Heart left ventricle (tissue), 16 donors: Measurements from ENCODE around the gene NTRK2. TPM values are rescaled to one million over a fixed set of nuclear protein-coding genes. Genes with fewer than 3 reads are reported as not detected.

Experiments
- ATAC-seq, 4 donors: fragments of 200-7000 bp; cut with Tn5 transposase; one replicate each; pipeline ENCODE4 v1.9.1; 2020 to 2022; ENCODE audit warnings: moderate library complexity in 4 of 4, mild to moderate bottlenecking in 3 of 4, moderate number of reproducible peaks in 1 of 4
- DNase-seq, 5 donors: peaks; one replicate each; pipeline ENCODE4 v3.0.0-alpha.2; 2020
- H3K27ac ChIP-seq, 12 donors: fragments of 200-600 bp; sonication (generic) in 4 of 12; one replicate each; pipeline versions ENCODE4 v1.5.0 to v1.8.0; 2016 to 2022; ENCODE audit warnings: mild to moderate bottlenecking in 2 of 12
- H3K27me3 ChIP-seq, 9 donors: fragments of 200-600 bp; sonication (generic) in 2 of 9; one replicate each; pipeline versions ENCODE4 v1.5.1 to v1.8.0; 2016 to 2022; ENCODE audit warnings: mild to moderate bottlenecking in 3 of 9
- H3K36me3 ChIP-seq, 9 donors: fragments of 200-600 bp; sonication (generic) in 2 of 9; one replicate each; pipeline versions ENCODE4 v1.5.0 to v1.8.0; 2018 to 2022; ENCODE audit warnings: mild to moderate bottlenecking in 2 of 9
- H3K4me1 ChIP-seq, 12 donors: fragments of 200-600 bp; sonication (generic) in 4 of 12; one replicate each; pipeline versions ENCODE4 v1.5.0 to v1.8.0; 2016 to 2022; ENCODE audit warnings: mild to moderate bottlenecking in 3 of 12
- H3K4me3 ChIP-seq, 12 donors: fragments of 200-600 bp; sonication (generic) in 4 of 12; one replicate each; pipeline versions ENCODE4 v1.5.0 to v1.8.0; 2017 to 2022; ENCODE audit warnings: mild to moderate bottlenecking in 9 of 12, moderate library complexity in 4 of 12
- H3K9me3 ChIP-seq, 12 donors: fragments of 200-600 bp; sonication (generic) in 4 of 12; one replicate each; pipeline versions ENCODE4 v1.5.0 to v1.8.0; 2016 to 2022; ENCODE audit warnings: mild to moderate bottlenecking in 1 of 12
- POLR2A ChIP-seq, 2 donors: fragments of 450-650 bp; IDR thresholded peaks; one replicate each; pipeline ENCODE4 v1.6.1; 2017; ENCODE audit warnings: antibody characterized with exemption in 2 of 2, mild to moderate bottlenecking in 2 of 2, moderate library complexity in 2 of 2
- WGBS, 4 donors: extraction: QIAGEN DNeasy Blood & Tissue Kit in 2 of 4; methylation state at CpG; one replicate each; pipeline versions ENCODE4 v1.1.5 to v1.1.7; 2013 to 2018; 5-methylcytosine and 5-hydroxymethylcytosine counted together
- intact Hi-C, 10 donors: fragments of 100-400 bp; cut with DNase I; formaldehyde crosslinking; loops; one replicate each; pipeline versions ENCODE4 v1.11.1 to v1.14.2; 2022
- polyA plus RNA-seq, 2 donors: library from polyadenylated mRNA; stranded (reverse); fragments of 200-250 nt; gene quantifications; one replicate each; pipeline ENCODE4 v1.2.3, GENCODE V29; 2013
- total RNA-seq, 9 donors: library from RNA; depleted of rRNA in 2 of 9; stranded (reverse); fragments of >200 nt in 2 of 9; fragmentation: NEBNext Ultra II Directional in 3 of 9; extraction: Animal tissue kit (Norgen Biotek cat#: 25700) in 3 of 9; gene quantifications; one replicate each; pipeline versions ENCODE4 v1.1.0 to v1.2.4, GENCODE V29; 2016 to 2023
- TF ChIP-seq, protein P1 (sequence below), 12 donors: fragments of 200-600 bp; sonication (generic) in 4 of 12; IDR thresholded peaks; one replicate each; pipeline versions ENCODE4 v1.5.0 to v1.8.0; 2018 to 2022; ENCODE audit warnings: antibody characterized with exemption in 12 of 12, mild to moderate bottlenecking in 5 of 12
- donor health status: ischemic (EF 13 %, LVEDD 7.1; RV severe dilation, severe dysfunction).
- donor health status: healthy with polysubstance abuse.
- donor health status: DM: no; HTN: yes; CAD: no.
- donor health status: DM: no; HTN: no; CAD: no.
- donor health status: ischemic (EF 25% LVEDD 6.9; RV normal size, moderate dysfunction).
- donor health status: ischemic (EF 25% LVEDD 5.7; RV mildly dilated, moderate dysfunction).
- donor health status: healthy.
- donor health status: DM: yes; HTN: yes; CAD: no.
- donor health status: ischemic (EF 35%, LVEDD 5.7; RV mildly dilated, moderate dysfunction).
- donor health status: nonischemic (EF 11% LVEDD 7.7; RV severe dilation, severe dysfunction).
- donor health status: DM: yes; HTN: yes; CAD: no.
- donor health status: PGD.
- donor health status: ischemic (EF 29% LVEDD 5.4; RV normal size, mild dysfunction).
- donor health status: nonischemic (EF 23%, LVEDD 6.1; RV moderate dilation, normal function).

The NTRK2 gene
- total and polyA plus RNA-seq, 11 donors, result 0.86 to 16.0 (median 2.4) TPM

DNA sequence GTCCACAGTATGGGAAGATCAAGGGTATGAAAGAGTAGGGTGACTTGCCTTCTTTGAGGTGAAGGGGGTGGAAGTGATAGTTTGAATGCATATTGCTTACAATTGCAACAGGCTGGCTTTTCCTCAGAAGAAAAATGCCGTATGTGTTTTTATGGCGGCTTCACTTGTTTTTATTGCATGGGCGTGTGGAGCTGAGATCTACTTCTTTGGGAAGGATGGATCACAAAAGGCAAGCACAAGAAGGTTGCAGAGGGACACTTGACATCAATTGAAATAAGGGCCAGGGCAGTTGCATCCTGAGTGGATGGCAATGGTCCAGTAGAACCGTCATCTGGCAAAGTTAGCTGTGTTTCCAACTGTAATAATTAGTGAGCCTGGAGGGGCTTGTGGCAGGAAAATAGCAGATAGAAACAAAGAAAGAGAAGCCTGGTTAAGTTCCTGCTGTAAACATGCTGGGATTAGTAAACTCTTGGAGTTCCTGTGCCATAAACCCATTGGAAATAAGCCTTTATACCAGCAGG lies 138.4 kb downstream of the NTRK2 start:
- TF ChIP-seq POLR2A (IDR thresholded peaks at IDR 0.05), result no peak
- TF ChIP-seq, protein P1, sequence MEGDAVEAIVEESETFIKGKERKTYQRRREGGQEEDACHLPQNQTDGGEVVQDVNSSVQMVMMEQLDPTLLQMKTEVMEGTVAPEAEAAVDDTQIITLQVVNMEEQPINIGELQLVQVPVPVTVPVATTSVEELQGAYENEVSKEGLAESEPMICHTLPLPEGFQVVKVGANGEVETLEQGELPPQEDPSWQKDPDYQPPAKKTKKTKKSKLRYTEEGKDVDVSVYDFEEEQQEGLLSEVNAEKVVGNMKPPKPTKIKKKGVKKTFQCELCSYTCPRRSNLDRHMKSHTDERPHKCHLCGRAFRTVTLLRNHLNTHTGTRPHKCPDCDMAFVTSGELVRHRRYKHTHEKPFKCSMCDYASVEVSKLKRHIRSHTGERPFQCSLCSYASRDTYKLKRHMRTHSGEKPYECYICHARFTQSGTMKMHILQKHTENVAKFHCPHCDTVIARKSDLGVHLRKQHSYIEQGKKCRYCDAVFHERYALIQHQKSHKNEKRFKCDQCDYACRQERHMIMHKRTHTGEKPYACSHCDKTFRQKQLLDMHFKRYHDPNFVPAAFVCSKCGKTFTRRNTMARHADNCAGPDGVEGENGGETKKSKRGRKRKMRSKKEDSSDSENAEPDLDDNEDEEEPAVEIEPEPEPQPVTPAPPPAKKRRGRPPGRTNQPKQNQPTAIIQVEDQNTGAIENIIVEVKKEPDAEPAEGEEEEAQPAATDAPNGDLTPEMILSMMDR (IDR thresholded peaks at IDR 0.05), result no peak
- intact Hi-C loops, result loop anchor here in 2 of 10 donors (10.0 kb wide), 1 partner anchor 147 kb away; no protein-coding TSS in a partner anchor
- Histone ChIP-seq H3K27ac (no peak overlapping the region), H3K4me3 (no peak overlapping the region), H3K27me3 (no peaks in the 10 kb centered on the region), H3K36me3 (no peaks in the 10 kb centered on the region), H3K4me1 (peaks cover 0 to 7% (median 0%) of the 10 kb centered on the region in 12 donors), H3K9me3 (no peaks in the 10 kb centered on the region)
- WGBS, 4 donors, result 75 to 78% (median 76%) methylated on average over 4 of the region's 4 CpGs
- DNase-seq, result no peak
- ATAC-seq, result no peak

DNA sequence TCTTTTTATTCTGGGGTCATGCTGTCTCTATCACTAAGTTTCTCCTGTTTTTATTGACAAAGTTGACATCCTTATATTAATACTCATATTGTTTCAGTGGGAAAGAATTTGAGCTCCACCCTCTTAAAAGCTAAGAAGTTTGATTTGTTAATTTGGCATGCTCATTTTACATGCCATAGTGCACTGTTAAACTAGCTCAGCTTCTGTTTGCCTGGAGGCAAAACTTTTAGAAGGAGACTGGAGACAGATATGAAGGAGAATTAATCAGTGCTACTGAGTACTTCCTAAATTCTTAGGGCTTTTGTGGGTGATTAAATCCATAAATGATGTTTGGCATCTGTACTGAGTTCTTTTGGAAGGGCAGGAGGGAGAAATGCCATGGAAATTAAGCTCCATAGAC lies 138.9 kb downstream of the NTRK2 start:
- no peak overlapping the region for H3K4me3 ChIP-seq
- no peaks in the 10 kb centered on the region for H3K36me3 ChIP-seq
- no peaks in the 10 kb centered on the region for H3K9me3 ChIP-seq
- ATAC-seq (no peak), DNase-seq (no peak)
- intact Hi-C loops, result loop anchor here in 2 of 10 donors (10.0 kb wide), 1 partner anchor 146 kb away; no protein-coding TSS in a partner anchor
- no peak overlapping the region for H3K27ac ChIP-seq
- no peaks in the 10 kb centered on the region for H3K27me3 ChIP-seq
- TF ChIP-seq POLR2A (IDR thresholded peaks at IDR 0.05), result no peak
- TF ChIP-seq, protein P1 (IDR thresholded peaks at IDR 0.05), result no peak
- H3K4me1 ChIP-seq, result peaks cover 0 to 7% (median 0%) of the 10 kb centered on the region in 12 donors

DNA sequence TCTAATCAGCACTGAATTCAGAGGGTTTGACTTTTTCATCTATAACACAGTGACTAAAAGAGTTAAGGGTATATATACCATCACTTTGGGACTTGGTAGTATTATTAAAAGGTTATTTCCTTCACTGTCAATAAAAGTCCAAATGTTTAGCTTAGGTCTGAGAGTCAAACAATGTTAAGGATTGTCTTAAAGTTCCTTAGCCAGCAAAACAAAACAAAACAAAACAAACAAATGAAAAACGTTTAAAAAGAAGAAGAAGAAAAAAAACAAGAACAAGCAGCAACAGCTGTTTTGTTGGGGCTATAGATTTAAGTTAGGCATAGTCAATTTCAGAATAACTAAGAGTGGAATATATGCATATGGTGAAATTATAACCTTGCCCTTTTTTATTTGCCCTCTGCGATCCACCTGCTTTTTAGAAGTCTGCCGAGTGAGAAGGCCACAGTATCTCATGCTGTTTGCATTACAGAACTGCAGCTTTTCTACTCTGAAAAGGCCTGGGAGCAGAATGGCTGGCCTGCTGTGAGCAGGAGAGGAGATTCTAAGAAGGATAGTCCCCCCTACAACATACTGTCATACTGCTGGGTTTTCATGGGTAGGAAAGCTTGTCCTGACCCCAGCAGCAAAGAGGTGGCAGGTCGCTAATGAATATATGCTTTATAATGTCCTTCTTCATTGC lies 141.7 kb downstream of the NTRK2 start:
- DNase-seq (no peak), ATAC-seq (no peak)
- 77 to 83% (median 79%) methylated on average over 4 of the region's 4 CpGs for WGBS, 4 donors
- no peak overlapping the region for H3K27ac ChIP-seq
- intact Hi-C loops, result no loop called here
- H3K4me3 ChIP-seq, result no peak overlapping the region
- no peaks in the 10 kb centered on the region for H3K9me3 ChIP-seq
- no peaks in the 10 kb centered on the region for H3K4me1 ChIP-seq
- TF ChIP-seq POLR2A (IDR thresholded peaks at IDR 0.05), result no peak
- TF ChIP-seq, protein P1 (IDR thresholded peaks at IDR 0.05), result no peak
- H3K36me3 ChIP-seq, result no peaks in the 10 kb centered on the region
- no peaks in the 10 kb centered on the region for H3K27me3 ChIP-seq

DNA sequence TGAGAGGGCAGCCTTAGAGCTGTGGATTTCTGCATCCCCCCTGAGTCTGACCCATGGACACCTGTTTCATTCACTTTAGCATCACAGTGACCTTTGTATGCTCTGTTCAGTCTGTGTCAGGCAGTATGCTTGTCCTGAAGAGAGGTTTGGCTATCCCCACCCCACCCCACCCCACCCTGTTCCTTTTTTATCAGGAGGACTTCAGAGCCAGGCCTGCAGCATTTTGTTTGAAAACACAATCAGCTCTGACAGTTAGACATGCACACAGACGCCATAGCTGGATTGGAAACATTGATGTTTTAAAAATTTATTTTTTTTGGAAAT lies 142.2 kb downstream of the NTRK2 start:
- Histone ChIP-seq H3K4me1 (no peaks in the 10 kb centered on the region), H3K4me3 (no peak overlapping the region), H3K27me3 (no peaks in the 10 kb centered on the region), H3K27ac (no peak overlapping the region), H3K9me3 (no peaks in the 10 kb centered on the region), H3K36me3 (no peaks in the 10 kb centered on the region)
- WGBS, 4 donors, result 30 to 75% (median 58%) methylated on average over 1 of the region's 1 CpG
- TF ChIP-seq POLR2A (IDR thresholded peaks at IDR 0.05), result no peak
- TF ChIP-seq, protein P1 (IDR thresholded peaks at IDR 0.05), result no peak
- DNase-seq, result no peak
- intact Hi-C loops, result no loop called here
- ATAC-seq, result no peak
